GM15510 (cell line): Measurements from ENCODE around the gene FAM3C.

Source experiments
- POLR2A ChIP-seq: IDR thresholded peaks from 3 replicates; pipeline ENCODE4 v1.6.1; 2011; ENCODE audit warnings: borderline replicate concordance; ENCODE audit not compliant: insufficient read length; ENCODE audit errors: extremely low read depth

Gene FAM3C

DNA sequence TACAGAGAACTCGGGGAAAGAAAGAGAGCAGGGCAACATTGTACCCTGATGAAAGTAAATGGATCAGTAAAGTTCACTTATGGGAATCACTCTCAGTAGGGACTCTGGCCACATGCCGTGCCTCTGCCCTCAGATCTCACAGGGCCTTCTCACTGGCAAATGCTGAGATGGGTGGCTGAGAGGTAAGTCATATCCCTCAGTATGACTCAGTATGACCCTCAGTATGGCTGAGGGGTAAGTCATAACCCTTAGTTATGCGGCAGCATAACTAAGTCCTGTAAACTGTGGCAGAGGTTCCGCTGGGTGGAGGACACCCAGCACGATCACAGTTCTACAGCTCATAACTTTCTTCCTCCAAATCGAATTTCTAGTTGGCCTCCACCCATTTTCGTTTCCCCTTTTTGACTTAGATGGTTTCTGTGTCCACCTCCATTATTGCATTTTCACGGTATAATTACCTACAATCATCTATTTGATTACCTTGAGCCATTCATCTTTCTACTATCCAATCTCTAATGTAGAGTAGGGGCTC is 93.8 kb downstream of the FAM3C start:
- TF ChIP-seq POLR2A = no peak

DNA sequence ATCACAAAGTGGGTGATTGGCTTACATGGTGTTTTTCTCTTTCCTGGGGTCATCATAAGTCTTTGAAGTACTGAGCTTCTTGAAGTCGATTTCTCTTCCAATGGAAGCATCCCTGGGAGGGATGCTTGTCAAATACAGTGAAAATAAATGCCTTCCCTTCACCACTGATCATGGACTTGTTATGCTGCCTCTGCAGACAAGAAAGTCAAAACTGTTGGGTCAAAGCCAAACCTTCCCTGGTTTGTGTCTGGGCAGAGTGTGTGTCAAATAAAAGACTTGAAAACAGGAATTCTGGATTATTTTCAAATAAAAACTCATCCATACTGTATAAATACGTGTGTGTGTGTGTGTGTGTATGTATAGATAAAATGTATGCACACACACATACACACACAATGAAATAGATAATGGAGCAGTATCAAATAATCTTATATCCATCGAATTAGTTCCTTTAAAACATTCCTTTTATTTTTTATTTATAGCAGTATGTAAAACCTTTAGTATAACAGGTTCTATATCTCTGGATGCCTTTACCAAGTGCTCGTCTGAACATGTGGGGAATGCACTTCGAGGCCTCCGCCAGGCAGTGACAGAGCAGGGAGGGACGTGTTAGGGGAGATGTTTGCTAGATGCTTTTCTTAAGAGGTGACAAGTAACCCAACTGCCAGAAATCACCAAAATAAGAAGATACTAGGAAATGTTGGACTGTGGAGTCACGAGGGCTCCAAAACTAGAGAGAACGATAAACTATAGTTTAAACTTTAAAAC is 94.5 kb downstream of the FAM3C start:
- no peak for TF ChIP-seq POLR2A

DNA sequence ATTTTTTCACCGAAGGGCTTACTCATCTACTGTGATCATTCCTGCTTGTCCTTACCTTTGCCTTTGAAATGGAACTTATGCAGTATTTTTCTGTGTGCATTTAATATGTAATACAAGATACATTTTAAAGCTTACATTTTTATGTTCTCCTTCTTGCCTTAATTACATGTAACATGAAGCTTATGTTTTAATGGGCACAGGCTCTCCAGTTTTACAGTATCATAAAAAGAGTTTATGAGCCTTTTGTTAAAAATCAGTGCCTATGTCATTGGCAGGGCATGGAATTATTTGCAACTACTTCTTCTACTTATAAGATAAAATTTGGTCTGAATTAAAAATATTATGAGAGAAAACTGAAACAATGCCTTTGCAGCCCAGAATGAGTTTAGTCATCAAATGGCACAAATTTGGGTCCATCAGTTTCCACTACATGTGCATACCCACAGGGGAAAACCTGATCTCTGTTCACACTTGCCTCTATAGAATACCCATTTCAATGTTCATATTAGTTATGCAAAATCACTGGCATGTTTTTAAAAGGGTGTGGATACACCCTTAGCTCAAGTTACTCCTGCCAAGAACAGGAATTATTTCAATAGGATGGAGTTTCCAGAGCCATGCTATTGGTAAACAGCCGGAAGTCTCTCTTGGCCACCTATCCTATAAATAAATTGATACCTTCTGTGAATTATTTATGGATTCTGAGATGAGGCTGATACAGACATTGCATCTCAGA is 95.3 kb downstream of the FAM3C start:
- no peak for TF ChIP-seq POLR2A
